Measurements from ENCODE around the gene METTL21A. TPM values are rescaled to one million over a fixed set of nuclear protein-coding genes. Genes with fewer than 3 reads are reported as not detected.
"Not testable (repeated sequence)": the region's sequence is repeated elsewhere in the genome, so short reads cannot be mapped to it uniquely, and the experiment has no call there.

The METTL21A gene
- total and polyA plus RNA-seq, 2 donors (not counting 1 experiment from before 2014, with no cell fraction given): 9.4 to 11.4 TPM

- no peaks in the 10 kb centered on the region for H3K9me3 ChIP-seq (ENCODE audit: control insufficient read depth, insufficient read depth, low read depth, low read length)
- no peaks in the 10 kb centered on the region for H3K36me3 ChIP-seq (ENCODE audit: control insufficient read depth, insufficient read depth, low read length)
- H3K27ac ChIP-seq (ENCODE audit: insufficient read depth, low read length): no peak overlapping the region
- DNase-seq (ENCODE audit: low read depth in 2 of 2): no peak
- no peak for TF ChIP-seq EZH2 (IDR thresholded peaks at IDR 0.05; ENCODE audit: low read length, missing control alignments)
- no peak for TF ChIP-seq CTCF (conservative IDR thresholded peaks at IDR 0.05 in 1 of 2, IDR thresholded peaks at IDR 0.05 in 1 of 2; ENCODE audit: low read depth in 1 of 2, low read length in 2 of 2)
- no peaks in the 10 kb centered on the region for H4K20me1 ChIP-seq (ENCODE audit: control insufficient read depth, extremely low read depth, insufficient read depth, low read length)
- no peaks in the 10 kb centered on the region for H3K79me2 ChIP-seq (ENCODE audit: control insufficient read depth, insufficient read depth, low read length)
- no peak overlapping the region for H2AFZ ChIP-seq (ENCODE audit: low read length)
- H3K4me2 ChIP-seq (ENCODE audit: extremely low read depth, insufficient read depth, low read length): no peak overlapping the region
- no peak overlapping the region for H3K4me3 ChIP-seq (replicated peaks in 1 of 4; ENCODE audit: control extremely low read depth in 1 of 4, insufficient read depth in 1 of 4, low read depth in 3 of 4, low read length in 4 of 4)
- no peaks in the 10 kb centered on the region for H3K4me1 ChIP-seq (ENCODE audit: control insufficient read depth, extremely low read depth, insufficient read depth, low read length)
- no peak overlapping the region for H3K9ac ChIP-seq (ENCODE audit: insufficient read depth, low read length)
- no peaks in the 10 kb centered on the region for H3K27me3 ChIP-seq (ENCODE audit: control insufficient read depth, insufficient read depth, low read length)
Observed at GRCh38 chr2:207655000-207655399, 29.8 kb upstream of the METTL21A start.

GRCh38 chr2:207646582-207646981 is 21.4 kb upstream of the METTL21A start:
- H3K9me3 ChIP-seq (ENCODE audit: control insufficient read depth, insufficient read depth, low read depth, low read length); H3K27ac ChIP-seq (ENCODE audit: insufficient read depth, low read length); H3K36me3 ChIP-seq (ENCODE audit: control insufficient read depth, insufficient read depth, low read length); H4K20me1 ChIP-seq (ENCODE audit: control insufficient read depth, extremely low read depth, insufficient read depth, low read length); H3K9ac ChIP-seq (ENCODE audit: insufficient read depth, low read length); H3K4me2 ChIP-seq (ENCODE audit: extremely low read depth, insufficient read depth, low read length); H3K4me1 ChIP-seq (ENCODE audit: control insufficient read depth, extremely low read depth, insufficient read depth, low read length); DNase-seq (ENCODE audit: low read depth in 2 of 2); H3K27me3 ChIP-seq (ENCODE audit: control insufficient read depth, insufficient read depth, low read length); H3K79me2 ChIP-seq (ENCODE audit: control insufficient read depth, insufficient read depth, low read length); H3K4me3 ChIP-seq (replicated peaks in 1 of 4; ENCODE audit: control extremely low read depth in 1 of 4, insufficient read depth in 1 of 4, low read depth in 3 of 4, low read length in 4 of 4); H2AFZ ChIP-seq (ENCODE audit: low read length): not testable (repeated sequence)

- H3K36me3 ChIP-seq (ENCODE audit: control insufficient read depth, insufficient read depth, low read length): no peaks in the 10 kb centered on the region
- TF ChIP-seq CTCF (conservative IDR thresholded peaks at IDR 0.05 in 1 of 2, IDR thresholded peaks at IDR 0.05 in 1 of 2; ENCODE audit: low read depth in 1 of 2, low read length in 2 of 2): no peak
- TF ChIP-seq EZH2 (IDR thresholded peaks at IDR 0.05; ENCODE audit: low read length, missing control alignments): no peak
- H2AFZ ChIP-seq (ENCODE audit: low read length): no peak overlapping the region
- no peaks in the 10 kb centered on the region for H3K9me3 ChIP-seq (ENCODE audit: control insufficient read depth, insufficient read depth, low read depth, low read length)
- H3K27me3 ChIP-seq (ENCODE audit: control insufficient read depth, insufficient read depth, low read length): no peaks in the 10 kb centered on the region
- H3K4me1 ChIP-seq (ENCODE audit: control insufficient read depth, extremely low read depth, insufficient read depth, low read length): no peaks in the 10 kb centered on the region
- no peak for DNase-seq (ENCODE audit: low read depth in 2 of 2)
- H3K27ac ChIP-seq (ENCODE audit: insufficient read depth, low read length): no peak overlapping the region
- H3K4me2 ChIP-seq (ENCODE audit: extremely low read depth, insufficient read depth, low read length): no peak overlapping the region
- no peak overlapping the region for H3K9ac ChIP-seq (ENCODE audit: insufficient read depth, low read length)
- H3K4me3 ChIP-seq (replicated peaks in 1 of 4; ENCODE audit: control extremely low read depth in 1 of 4, insufficient read depth in 1 of 4, low read depth in 3 of 4, low read length in 4 of 4): no peak overlapping the region
- no peaks in the 10 kb centered on the region for H4K20me1 ChIP-seq (ENCODE audit: control insufficient read depth, extremely low read depth, insufficient read depth, low read length)
- no peaks in the 10 kb centered on the region for H3K79me2 ChIP-seq (ENCODE audit: control insufficient read depth, insufficient read depth, low read length)
Observed at GRCh38 chr2:207643892-207644291, 18.7 kb upstream of the METTL21A start.

Data from fibroblast of lung (primary cell).